ENCODE measurements around the gene PHF12. TPM values are rescaled to one million over a fixed set of nuclear protein-coding genes. Genes with fewer than 3 reads are reported as not detected.

The PHF12 gene
- total RNA-seq, 1 experiment from 2014 or later, result 35.7 TPM

- Histone ChIP-seq H4K20me1 (ENCODE audit: insufficient read depth) (no peaks in the 10 kb centered on the region), H3K9me3 (ENCODE audit: control insufficient read depth in 1 of 2, insufficient read depth in 1 of 2, low read depth in 1 of 2, low read length in 2 of 2) (no peaks in the 10 kb centered on the region), H3K9me2 (ENCODE audit: insufficient read depth) (no peaks in the 10 kb centered on the region), H3K4me1 (ENCODE audit: control insufficient read depth in 1 of 2, insufficient read depth in 2 of 2, low read length in 2 of 2) (peaks cover 16 to 28% of the 10 kb centered on the region in 2 experiments), H3K79me2 (ENCODE audit: insufficient read depth, low read length) (peaks cover 36% of the 10 kb centered on the region), H2AFZ (ENCODE audit: low read depth, low read length, poor library complexity, severe bottlenecking) (peak overlapping the region; percentile 64), H3K4me2 (ENCODE audit: low read length) (peak overlapping the region; percentile 90), H3K4me3 (replicated peaks in 1 of 2; ENCODE audit: low read depth in 1 of 2, low read length in 2 of 2) (peak overlapping the region; percentile 69 to 81), H3K27ac (ENCODE audit: low read depth, low read length) (peak overlapping the region; percentile 93), H3K36me3 (ENCODE audit: control insufficient read depth in 1 of 2, insufficient read depth in 2 of 2, low read length in 2 of 2) (no peaks in the 10 kb centered on the region), H3K9ac (ENCODE audit: low read length) (peak overlapping the region; percentile 76), H3K27me3 (ENCODE audit: insufficient read depth, low read length) (no peaks in the 10 kb centered on the region)
- ChIA-PET CTCF (interaction anchor here (0.6 to 4.5 kb wide), 22 partner anchors 12 to 640 kb away, joined by 3 to 68 read pairs (median 3); partner anchors contain the start of genes BLTP2, MYO18A, NEK8 and RPL23A), POLR2A (interaction anchor here (0.8 to 1.6 kb wide), 14 partner anchors 10 to 233 kb away, joined by 3 to 25 read pairs (median 4); partner anchors contain the start of genes MYO18A, NEK8, RPL23A and TLCD1), RAD21 (ENCODE audit: low non-redundant PET in 1 of 2, low total read pairs in 2 of 2, uncharacterized antibody in 2 of 2, unreplicated experiment in 2 of 2) (interaction anchor here (1.1 to 1.5 kb wide), 5 partner anchors 165 to 226 kb away, joined by 3 to 10 read pairs (median 5); partner anchors contain the start of gene TLCD1 (in 2 of the 2))
- TSS peak; percentile 91 for BruUV-seq (replicated peaks)
- peak; percentile 79 for ATAC-seq
- intact Hi-C loops (cut with micrococcal nuclease), result loop anchor here (1.0 to 2.0 kb wide), 3 partner anchors 49 to 233 kb away; partner anchors contain the start of genes DHRS13, RPL23A and TLCD1
- peak; percentile 99 for DNase-seq (ENCODE audit: low read depth, low spot score)
- peak; percentile 69 for TF ChIP-seq TCF7L2 (IDR thresholded peaks at IDR 0.05; ENCODE audit: borderline replicate concordance, extremely low read depth, insufficient read depth, insufficient read length)
- no peak for TF ChIP-seq REST (IDR thresholded peaks at IDR 0.05; ENCODE audit: low read depth)
- peak; percentile 99 for TF ChIP-seq ZBTB33 (IDR thresholded peaks at IDR 0.05; ENCODE audit: extremely low read depth, insufficient replicate concordance, low read length)
- TF ChIP-seq SRF (IDR thresholded peaks at IDR 0.05; ENCODE audit: low read depth), result peak; percentile 86
- TF ChIP-seq EZH2phosphoT487 (IDR thresholded peaks at IDR 0.05; ENCODE audit: borderline replicate concordance), result no peak
- no peak for TF ChIP-seq CTCF (IDR thresholded peaks at IDR 0.05 in 2 of 3, conservative IDR thresholded peaks at IDR 0.05 in 1 of 3; ENCODE audit: borderline replicate concordance in 1 of 3, insufficient read depth in 1 of 3, low read depth in 2 of 3, low read length in 2 of 3)
- no peak; the same call in 1 of the 2 replicates for TF ChIP-seq ELF1 (IDR thresholded peaks at IDR 0.05; ENCODE audit: borderline replicate concordance, low read depth)
- TF ChIP-seq YY1 (IDR thresholded peaks at IDR 0.05; ENCODE audit: extremely low read depth, insufficient replicate concordance, low read depth, low read length), result peak; percentile 88
- TF ChIP-seq RAD21 (IDR thresholded peaks at IDR 0.05; ENCODE audit: low read depth), result no peak
- no peak for TF ChIP-seq ZFX (IDR thresholded peaks at IDR 0.05)
- peak; percentile 57 for TF ChIP-seq POLR2A (IDR thresholded peaks at IDR 0.05; ENCODE audit: borderline replicate concordance, extremely low read depth, insufficient read depth, insufficient read length)
- TF ChIP-seq SP1 (IDR thresholded peaks at IDR 0.05; ENCODE audit: low read depth), result peak; percentile 95
- TF ChIP-seq MAX (IDR thresholded peaks at IDR 0.05), result peak; percentile 79; the same call in 1 of the 2 replicates
- TF ChIP-seq CBX3 (IDR thresholded peaks at IDR 0.05; ENCODE audit: low read depth), result peak; percentile 77; the same call in 1 of the 2 replicates
- TF ChIP-seq POLR2AphosphoS5 (IDR thresholded peaks at IDR 0.05; ENCODE audit: low read depth, low read length), result no peak; the same call in 1 of the 2 replicates
- no peak; the same call in 1 of the 2 replicates for TF ChIP-seq EGR1 (IDR thresholded peaks at IDR 0.05; ENCODE audit: low read depth)
These were observed 965 bp upstream of the PHF12 start for GRCh38 chr17:28951991-28952975.
